ENCODE results near the gene SRPK3.
"Not testable (repeated sequence)": the region's sequence is repeated elsewhere in the genome, so short reads cannot be mapped to it uniquely, and the experiment has no call there.

- TF ChIP-seq, protein P1, sequence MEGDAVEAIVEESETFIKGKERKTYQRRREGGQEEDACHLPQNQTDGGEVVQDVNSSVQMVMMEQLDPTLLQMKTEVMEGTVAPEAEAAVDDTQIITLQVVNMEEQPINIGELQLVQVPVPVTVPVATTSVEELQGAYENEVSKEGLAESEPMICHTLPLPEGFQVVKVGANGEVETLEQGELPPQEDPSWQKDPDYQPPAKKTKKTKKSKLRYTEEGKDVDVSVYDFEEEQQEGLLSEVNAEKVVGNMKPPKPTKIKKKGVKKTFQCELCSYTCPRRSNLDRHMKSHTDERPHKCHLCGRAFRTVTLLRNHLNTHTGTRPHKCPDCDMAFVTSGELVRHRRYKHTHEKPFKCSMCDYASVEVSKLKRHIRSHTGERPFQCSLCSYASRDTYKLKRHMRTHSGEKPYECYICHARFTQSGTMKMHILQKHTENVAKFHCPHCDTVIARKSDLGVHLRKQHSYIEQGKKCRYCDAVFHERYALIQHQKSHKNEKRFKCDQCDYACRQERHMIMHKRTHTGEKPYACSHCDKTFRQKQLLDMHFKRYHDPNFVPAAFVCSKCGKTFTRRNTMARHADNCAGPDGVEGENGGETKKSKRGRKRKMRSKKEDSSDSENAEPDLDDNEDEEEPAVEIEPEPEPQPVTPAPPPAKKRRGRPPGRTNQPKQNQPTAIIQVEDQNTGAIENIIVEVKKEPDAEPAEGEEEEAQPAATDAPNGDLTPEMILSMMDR (IDR thresholded peaks at IDR 0.05; ENCODE audit: low read length), result not testable (repeated sequence)
- not testable (repeated sequence) for TF ChIP-seq EZH2 (IDR thresholded peaks at IDR 0.05; ENCODE audit: borderline replicate concordance, low read length)
Observed at GRCh38 chrX:153742796-153743467, 37.9 kb upstream of the SRPK3 start.
